ENCODE measurements around the gene GAK.

The GAK gene

DNA sequence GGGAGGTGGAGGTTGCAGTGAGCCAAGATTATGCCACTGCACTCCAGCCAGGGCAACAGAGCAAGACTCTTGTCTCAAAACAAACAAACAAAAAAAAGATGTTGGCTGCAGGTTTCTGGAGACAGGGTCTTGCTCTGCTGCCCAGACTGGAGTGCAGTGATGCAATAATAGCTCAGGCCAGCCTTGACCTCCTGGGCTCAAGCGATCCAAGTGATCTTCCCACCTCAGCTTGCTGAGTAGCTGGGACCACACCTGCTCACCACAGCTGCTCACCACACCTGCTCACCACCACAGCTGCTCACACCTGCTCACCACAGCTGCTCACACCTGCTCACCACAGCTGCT lies 76.3 kb downstream of the GAK start:
- H3K4me3 ChIP-seq (ENCODE audit: low read depth, low read length), result no peak overlapping the region

DNA sequence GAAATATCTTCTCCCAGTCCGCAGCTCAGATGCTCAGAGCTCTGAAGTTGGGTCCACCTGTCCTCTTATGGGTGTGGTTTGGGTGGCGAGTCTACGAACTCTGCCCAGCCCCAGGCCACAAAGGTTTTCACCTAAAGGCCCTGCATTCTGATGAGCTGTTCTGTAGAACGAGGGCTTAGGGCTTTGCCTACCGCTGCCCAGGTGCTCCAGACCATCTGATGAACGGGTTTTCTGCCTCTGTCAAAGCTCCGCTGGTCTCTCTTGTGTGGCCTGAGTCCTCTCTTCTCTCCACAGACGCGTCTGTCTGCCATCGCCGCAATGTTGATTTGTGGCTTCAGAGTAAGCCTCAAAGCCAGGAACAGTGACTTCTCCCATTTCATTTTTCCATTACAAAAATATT lies 77.8 kb downstream of the GAK start:
- H3K4me3 ChIP-seq (ENCODE audit: low read depth, low read length), result no peak overlapping the region

DNA sequence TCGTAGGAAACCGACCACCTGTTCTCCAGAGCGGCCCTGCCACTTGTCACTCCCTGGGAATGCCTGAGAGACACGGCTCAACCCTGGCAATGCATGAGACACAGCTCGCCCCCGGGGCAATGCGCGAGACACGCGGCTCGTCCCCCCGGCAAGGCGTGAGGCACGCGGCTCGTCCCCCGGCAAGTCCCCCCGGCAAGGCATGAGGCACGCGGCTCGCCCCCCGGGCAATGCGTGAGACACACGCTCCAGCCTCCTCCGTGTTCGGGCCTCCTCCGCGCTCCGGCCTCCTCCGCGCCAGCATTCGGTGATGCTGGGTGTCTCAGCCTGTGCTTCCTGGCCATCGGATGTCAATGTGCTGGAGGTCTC lies 78.7 kb downstream of the GAK start:
- H3K4me3 ChIP-seq (ENCODE audit: low read depth, low read length), result no peak overlapping the region

DNA sequence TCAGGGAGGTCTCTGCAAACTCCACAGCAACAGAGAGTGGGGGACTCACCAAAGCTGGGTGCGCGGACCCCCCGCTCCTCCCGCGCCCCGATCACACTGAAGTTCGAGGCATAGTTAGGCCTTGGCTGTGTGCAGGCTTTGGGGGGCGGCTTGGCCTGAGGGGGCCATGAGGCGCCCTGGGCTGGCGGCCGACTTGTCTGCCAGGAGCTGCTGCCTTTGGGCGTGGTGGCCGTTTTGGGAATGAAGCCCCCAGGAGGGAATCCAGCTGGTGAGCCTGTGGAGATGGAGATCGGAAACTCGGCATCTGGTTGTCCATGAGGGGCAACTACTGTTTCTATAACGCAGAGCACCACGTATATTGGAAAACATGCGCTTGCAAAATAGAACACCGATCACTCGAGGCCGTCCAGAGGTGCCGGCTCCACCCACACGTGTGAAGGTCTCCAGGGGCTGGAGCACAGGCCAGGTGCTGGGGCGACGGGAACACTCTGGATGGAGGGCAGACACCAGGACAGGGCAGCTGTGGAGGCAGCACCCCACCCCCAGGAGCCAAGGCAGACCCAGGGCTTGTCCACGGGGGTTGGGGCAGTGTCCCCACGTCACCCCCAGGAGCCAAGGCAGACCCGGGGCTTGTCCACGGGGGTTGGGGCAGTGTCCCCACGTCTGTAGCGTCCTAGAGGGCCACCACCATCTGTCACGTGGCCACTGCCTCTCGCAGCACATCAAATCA lies 80.2 kb downstream of the GAK start:
- H3K4me3 ChIP-seq (ENCODE audit: low read depth, low read length), result no peak overlapping the region

DNA sequence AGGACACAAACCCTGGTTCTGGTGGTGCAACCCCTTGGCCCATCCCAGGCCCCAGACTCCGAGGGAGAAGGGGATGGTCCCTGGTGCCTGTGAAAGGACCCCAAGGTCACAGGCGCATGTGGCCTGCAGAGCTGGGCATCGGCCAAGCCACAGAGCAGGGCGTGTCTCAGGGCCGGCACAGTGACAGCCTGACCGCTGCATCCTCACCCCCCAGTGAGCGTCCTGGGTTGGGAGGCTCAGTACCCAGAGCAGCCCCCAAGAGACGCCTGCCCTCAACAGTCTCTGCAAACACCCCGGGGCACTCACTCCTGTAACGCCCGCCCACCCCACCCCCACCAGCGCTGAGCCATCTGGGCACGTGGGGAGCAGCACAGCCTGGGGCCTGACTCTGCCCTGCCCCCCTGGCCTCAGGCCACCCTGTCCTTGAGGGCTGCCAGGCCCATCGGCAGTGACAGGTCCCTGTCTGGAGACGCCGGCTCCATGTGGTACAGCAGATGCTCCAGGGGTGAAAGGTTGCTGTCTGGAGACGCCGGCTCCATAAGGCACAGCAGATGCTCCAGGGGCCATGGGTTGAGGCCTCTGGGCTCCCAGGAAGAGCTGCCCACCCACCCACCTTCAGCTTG lies 81.7 kb downstream of the GAK start:
- H3K4me3 ChIP-seq (ENCODE audit: low read depth, low read length), result no peak overlapping the region

DNA sequence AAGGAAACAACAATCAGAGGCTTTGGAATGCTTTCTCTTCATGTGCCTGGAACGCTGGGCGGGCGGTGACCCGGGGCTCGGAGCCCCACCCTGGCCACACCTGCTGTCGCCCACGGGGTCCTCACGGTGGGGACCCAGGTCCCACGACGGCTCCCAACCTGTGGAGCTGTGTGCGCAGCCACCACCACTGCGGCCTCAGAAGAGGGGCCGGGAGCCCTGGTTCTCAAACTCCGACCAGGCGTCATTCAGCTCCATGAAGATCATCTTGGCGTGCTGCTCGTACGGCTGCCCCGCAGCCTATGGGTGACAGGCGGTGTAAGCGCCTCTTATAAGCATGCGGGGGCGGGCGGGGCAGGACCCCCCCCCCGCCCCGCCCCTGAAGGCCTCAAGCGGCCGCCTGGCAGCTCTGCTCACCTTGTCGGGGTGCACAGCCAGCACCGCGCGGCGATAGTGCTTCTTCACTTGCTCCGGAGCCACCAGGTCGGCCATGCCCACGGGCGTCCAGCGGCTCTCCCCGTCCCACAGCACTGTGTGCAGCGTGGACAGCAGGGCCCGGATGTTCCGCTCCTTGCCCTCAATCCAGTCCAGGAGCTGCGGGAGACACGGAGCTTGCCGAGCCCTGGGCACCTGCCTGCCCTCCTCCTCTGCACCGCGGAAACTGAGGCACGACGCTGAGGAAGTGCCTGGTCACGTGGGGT lies 82.5 kb downstream of the GAK start:
- no peak overlapping the region for H3K4me3 ChIP-seq (ENCODE audit: low read depth, low read length)

DNA sequence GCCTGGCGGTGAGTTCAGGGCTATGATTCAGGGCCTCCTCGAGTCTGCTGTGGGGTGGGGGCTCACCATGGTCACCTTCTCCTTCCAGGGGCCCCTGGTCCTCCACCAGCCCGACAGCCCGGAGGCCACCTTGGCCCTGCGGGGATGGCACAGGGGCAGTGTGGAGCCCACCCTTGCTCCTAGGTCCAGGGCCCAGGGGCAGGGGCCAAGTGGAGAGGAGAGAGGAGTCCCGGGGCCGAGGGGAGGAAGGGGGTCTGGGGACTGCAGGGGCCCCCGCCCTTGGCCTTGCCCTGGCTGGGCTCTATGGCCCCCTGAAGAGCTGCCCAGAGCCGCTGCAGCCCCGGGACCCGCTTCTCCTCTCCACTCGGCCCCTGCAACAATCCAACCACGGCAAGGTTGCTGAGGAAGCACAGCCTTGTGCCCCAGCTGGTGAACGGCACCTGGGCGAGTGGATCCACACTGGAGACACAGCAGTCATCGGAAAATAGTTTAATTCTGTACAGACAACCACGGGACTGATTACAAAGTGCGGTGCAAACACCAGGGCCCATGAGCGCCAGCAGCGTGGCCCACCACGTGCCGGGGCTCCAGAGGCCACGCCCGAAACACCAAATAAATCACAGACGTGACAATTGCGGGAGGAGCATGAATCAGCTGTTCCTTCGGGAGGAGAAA lies 83.2 kb downstream of the GAK start:
- H3K4me3 ChIP-seq (ENCODE audit: low read depth, low read length), result no peak overlapping the region

DNA sequence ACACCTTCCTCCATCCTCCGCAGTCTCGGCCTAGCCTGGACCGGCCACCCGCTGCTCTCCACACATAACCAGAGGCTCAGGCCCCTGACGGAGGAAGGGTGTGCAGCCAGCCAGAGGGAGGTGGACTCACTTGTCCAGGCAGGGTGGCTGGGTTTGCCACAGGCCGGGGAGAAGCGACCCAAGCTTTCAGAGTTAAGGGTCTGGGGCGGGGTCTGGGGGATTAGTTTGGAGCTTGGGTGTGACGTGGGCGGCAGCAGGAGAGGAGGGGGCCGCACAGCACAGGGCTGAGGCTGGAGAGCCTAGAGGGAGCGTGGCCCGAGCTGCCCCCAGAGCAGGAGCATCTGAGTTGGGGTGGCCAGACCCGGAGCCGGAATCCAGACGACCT lies 83.8 kb downstream of the GAK start:
- no peak overlapping the region for H3K4me3 ChIP-seq (ENCODE audit: low read depth, low read length)

DNA sequence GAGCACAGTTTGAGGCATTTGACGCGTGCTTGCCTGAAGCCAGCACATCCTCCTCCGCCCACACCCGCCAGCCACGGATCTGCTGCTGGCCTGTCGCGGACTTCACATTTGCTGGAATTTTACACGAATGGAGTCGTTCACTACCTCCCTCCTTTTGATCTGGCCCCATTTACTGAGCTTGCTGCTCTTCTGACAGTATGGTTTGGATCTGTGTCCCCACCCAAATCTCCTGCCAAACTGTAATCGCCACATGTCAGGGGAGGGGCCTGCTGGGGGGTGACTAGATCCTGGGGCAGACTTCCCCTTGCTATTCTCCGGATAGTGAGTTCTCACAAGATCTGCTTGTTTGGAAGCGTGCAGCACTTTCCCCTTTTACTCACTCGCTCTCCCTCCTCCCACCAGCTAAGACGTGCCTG lies 86.3 kb downstream of the GAK start:
- H3K4me3 ChIP-seq (ENCODE audit: low read depth, low read length), result no peak overlapping the region

DNA sequence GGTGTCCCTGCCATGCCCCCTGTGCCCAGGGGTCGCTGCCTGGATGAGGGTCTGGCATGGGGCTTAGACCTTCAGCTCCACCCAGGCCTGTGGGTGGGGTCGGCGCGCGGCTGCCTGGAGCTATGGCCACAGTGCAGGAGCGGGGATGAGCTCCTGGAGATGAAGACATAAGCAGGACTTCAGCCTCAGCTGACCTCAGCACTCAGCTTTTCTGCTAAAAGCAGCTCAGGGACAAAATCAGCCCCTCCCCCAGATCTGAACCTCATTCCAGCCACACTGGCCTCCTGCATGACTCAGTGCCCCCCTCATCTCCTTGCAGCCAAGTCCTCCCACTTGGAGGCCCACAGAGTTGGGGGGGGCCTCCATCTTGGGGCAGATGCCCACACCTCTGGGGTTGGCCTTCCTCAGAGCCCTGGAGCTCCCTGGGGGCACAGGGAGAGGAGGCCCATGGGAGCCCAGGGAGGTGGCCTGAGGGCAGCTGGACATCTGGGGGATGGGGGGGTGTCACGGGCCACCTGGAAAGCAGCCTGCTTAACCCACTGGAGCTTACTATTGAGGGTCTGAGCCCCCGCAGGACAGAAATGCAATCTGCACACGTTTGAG lies 86.8 kb downstream of the GAK start:
- H3K4me3 ChIP-seq (ENCODE audit: low read depth, low read length), result no peak overlapping the region

DNA sequence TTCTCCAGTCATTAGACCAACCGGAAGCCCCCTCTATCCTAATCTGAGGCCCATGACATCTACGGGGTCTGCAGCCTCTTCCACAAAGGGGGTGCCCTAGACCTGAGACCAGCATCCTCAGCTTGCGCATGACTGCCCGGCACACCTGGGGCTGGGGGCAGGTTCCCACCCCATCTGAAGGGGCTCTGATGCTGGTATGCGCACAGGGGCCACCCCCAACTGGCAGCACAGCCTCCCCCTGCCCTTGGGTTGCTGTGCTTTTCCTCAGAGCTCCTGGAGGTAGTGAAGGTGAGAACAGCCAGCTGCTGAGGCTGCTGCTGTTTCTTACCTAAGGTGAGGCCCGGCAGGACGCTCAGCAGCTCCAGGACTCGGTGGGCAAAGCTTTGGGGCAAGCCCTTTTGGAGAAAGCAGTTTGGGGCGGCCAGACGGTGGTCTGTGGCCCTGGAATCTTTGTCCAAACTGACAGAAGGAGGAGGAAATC lies 87.3 kb downstream of the GAK start:
- H3K4me3 ChIP-seq (ENCODE audit: low read depth, low read length), result no peak overlapping the region

DNA sequence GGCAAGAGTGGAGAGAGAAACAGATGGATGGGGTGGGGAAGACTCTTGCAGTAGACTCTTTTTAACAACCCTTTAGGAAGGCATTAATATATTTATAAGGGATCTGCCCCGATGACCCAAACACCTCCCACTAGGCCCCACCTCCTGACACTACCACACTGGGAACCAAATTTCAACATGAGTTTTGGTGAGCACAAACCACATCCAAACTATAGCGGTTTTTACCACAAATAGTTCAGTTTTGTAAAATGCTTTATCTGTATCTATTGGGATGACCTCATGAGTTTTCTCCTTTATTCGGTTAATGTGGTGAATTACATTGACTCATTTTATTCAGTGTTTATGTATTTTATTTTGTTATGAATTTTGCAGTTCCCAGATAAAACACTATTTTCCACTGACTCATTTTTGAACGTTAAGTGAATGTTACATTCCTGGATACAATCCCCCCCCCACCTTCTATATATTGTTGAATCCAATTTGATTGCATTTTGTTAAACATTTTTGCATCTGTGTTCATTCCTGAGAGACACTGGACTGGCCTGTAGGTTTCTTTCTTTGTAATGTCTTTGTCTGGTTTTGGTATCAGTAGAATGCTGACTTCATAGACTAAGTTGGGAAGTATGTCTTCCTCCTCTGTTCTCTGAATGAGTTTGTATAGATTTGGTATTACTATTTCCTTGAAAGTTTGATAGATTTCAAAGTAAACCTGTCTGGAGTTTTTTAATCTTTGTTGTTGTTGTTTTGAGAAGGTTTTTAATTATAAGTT lies 92.3 kb downstream of the GAK start:
- H3K4me3 ChIP-seq (ENCODE audit: low read depth, low read length), result no peak overlapping the region

DNA sequence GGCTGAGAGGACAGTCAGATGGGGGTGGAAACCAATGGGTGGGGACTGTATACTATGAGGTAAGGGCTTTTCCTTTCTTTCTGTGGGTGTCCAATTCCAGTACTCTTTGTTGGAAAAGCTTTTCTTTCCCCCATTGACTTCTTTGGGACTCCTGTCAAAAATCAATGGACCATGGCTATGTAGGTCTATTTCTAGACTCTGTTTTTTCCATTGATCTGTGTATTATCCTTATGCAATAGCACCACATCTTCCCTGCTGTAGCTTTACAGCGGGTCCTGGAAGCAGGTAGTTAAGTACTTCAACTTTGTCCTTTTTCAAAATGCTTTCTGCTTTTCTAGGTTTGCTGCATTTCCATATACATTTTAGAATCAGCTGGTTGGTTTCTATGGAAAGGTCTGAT lies 94.3 kb downstream of the GAK start:
- H3K4me3 ChIP-seq (ENCODE audit: low read depth, low read length), result no peak overlapping the region

DNA sequence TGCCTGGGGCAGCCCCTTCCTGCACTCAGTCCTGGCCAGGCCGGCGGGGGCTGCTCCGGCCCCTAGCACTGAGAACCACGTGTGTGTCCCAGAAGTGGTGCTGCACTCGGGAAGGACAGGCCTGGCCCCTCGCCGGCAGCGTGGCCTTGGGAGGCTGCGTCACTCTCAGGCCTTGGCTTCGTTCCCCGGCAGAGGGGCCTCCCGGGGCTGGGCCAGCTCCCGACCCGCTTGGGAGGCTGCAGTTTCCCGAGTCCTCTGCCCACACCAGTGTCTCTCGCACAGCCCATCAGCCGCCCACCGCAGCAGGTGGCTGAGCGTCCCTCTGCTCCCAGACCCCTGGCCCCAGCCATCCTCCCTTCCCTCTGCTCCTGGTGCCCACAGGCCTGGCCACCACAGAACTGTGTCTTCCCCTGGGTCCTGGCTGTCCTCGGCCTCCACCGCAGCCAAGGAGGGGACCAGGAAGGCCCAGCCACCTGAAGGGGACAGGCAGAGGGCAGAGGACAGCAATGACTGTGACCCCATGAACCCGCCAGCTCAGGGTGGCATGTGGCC lies 95.3 kb downstream of the GAK start:
- no peak overlapping the region for H3K4me3 ChIP-seq (ENCODE audit: low read depth, low read length)

DNA sequence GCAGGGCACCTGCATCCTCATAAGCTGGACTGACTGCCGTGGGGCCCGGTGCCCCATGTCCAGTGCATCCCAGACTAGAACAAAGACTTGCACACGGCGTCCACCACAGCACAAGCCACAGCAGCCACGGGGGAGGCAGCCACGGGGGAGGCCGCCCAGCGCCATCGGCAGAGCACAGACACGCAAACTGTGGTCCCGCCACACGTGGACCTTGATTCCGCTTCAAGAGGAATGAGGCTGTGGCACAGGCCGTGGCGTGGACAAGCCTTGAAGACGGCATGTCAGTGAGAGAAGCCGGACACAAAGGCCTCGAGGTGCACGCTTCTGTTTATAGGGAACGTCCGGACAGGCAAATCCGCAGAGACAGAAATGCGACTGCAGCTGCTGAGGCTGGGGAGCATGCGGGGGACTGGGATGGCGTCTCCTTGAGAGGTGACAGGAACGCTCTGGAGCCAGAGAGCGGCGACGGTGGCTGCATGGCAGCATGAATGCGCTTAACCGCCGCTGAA lies 96.1 kb downstream of the GAK start:
- H3K4me3 ChIP-seq (ENCODE audit: low read depth, low read length), result no peak overlapping the region

DNA sequence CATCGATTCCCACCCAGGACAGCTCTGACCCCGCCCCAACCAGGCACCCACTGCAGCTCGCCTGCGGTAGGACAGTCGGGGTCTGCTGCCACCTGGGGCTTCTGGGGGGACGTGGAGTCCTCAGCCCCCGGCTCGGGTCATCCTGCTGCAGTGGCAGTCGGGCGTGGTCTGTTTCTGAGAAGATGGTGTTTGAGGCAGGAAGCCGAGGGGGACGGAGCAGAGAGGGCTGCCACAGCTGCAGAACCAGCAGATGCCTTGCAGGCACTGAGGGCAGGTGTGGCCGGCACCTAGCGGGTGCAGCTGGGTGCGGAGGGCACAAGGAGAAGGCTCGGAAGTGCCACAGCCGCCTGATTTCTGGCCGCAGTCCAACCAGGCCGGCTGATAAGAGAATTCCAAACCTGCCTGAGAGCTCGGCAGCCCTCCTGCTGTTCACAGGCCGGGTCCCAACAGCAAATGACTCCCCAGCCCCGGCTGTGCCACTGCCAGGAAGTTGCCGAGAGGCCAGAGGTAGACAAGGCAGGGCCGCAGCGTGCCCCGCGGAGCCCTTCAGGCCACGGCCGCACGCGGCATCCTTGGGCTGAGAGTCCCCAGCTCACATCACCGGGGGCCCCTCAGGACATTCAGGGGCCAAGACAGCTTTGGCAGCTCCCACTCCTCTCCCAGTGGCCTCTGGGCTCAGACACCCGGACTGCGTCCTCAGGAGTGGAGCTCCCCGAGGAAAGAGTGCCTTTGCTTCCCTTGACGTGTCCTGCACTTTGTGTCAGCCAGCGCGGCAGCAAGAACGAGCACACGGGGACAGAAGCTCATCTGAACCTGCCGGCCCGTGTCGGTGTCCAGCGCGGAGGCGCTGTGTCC lies 96.7 kb downstream of the GAK start:
- no peak overlapping the region for H3K4me3 ChIP-seq (ENCODE audit: low read depth, low read length)

DNA sequence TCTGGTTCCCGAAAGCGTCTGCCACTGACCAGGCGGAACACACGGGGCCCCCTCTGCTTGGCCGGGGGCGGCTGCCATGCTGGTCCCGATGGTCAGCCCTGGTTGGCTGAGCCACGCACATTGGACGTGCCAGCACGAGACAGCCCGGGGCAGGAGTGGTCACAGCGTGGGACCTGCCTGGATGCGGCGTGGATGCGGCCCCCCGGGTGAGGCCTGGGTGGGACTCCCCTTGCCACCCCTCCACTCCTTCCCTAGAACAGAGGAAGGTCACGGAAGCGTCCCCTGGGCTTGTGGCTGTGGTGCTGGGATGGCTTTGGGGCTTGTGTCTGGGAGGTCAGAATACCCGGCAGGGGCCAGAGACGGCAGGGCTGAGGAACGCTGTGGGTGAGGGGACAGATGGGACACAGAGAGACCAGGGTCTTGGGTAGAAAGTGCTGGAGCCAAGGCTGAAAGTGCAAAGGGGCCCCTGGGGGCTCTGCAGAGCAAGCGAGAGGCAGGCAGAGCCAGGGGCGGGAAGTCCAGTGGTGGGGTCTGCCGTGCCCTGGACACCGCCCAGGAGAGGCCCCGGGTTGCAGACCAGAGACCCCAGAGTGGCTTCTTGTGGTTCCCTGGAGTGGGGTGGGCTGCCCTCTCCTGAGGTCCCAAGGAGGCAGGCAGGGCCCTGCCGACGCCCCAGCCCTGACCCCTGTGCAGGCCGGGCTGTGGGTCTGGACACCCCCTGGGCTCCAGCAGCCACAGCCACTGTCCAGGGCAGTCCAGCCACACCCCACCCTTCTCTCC lies 97.6 kb downstream of the GAK start:
- H3K4me3 ChIP-seq (ENCODE audit: low read depth, low read length), result no peak overlapping the region

DNA sequence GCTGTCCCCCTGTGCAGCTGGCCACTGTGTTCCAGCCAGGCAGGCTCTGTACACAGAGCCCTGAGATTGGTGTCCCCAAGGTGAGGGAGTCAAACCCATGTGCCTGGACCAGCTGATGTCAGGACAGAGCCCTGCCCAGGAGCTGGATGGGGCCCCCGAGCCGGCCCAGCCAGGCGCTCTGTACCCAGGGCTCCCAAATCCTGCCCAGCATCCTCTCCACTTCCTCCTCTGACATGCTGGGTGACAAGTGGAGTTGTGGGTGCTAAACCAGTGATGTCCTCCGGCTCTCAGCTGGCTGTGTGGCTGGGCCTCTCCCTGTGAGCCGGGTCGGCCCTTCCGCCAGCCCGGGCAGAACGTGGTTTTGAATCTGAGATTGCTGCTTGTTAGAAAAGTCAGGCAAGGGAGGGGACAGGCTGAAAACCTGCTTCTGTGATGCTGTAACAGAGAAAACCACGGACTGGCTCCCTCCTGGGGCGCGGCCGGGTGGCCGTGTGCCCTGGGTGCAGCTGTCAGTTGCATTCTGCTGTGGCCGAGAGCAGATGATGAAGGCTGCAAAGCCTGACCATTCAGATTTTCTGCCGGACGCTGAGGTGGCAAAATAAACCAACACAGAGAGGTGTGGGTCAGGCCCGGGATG lies 98.3 kb downstream of the GAK start:
- no peak overlapping the region for H3K4me3 ChIP-seq (ENCODE audit: low read depth, low read length)

Measured in iPS-11a (cell line).